Cardiac muscle cell (in vitro differentiated cells and primary cell): ENCODE results near the gene NAA35. TPM values are rescaled to one million over a fixed set of nuclear protein-coding genes. Genes with fewer than 3 reads are reported as not detected.

ENCODE experiments used
- DNase-seq, 2 donors: peaks; one replicate each; pipeline versions ENCODE4 v3.0.0 to v3.0.0-alpha.2; 2010 to 2017; ENCODE audit warnings: low read depth in 1 of 2, low spot score in 1 of 2
- H3K27ac ChIP-seq: fragments of 200-600 bp; sonication (generic); 2 replicates; pipeline ENCODE4 v1.5.1; 2016
- H3K27me3 ChIP-seq: fragments of 200-600 bp; sonication (generic); 2 replicates; pipeline ENCODE4 v1.6.0; 2016; ENCODE audit warnings: control low read depth
- H3K36me3 ChIP-seq: fragments of 200-600 bp; sonication (generic); 2 replicates; pipeline ENCODE4 v1.5.1; 2016; ENCODE audit warnings: control low read depth
- H3K4me1 ChIP-seq: fragments of 200-600 bp; sonication (generic); 2 replicates; pipeline ENCODE4 v1.8.1; 2017; ENCODE audit warnings: low read depth, mild to moderate bottlenecking, mixed run types
- H3K4me3 ChIP-seq: fragments of 200-600 bp; sonication (generic); 2 replicates; pipeline ENCODE4 v1.5.1; 2016; ENCODE audit warnings: mild to moderate bottlenecking
- H3K9me3 ChIP-seq: fragments of 200-600 bp; sonication (generic); 2 replicates; pipeline ENCODE4 v1.5.1; 2017; ENCODE audit warnings: low read depth, mild to moderate bottlenecking, control low read depth
- polyA plus RNA-seq: library from polyadenylated mRNA; unstranded; fragments of >200 nt; fragmentation: Nextera tagmentation; extraction: Ambion mirVana; gene quantifications from 2 replicates; pipeline ENCODE4 v1.2.1, GENCODE V29; 2016
- total RNA-seq: library from RNA; depleted of rRNA; stranded (reverse); fragments of >200 nt; gene quantifications from 2 replicates; pipeline ENCODE4 v1.2.3, GENCODE V29; 2016
- TF ChIP-seq, protein P1 (sequence below): IDR thresholded peaks from 2 replicates; pipeline ENCODE4 v1.5.1; 2012; ENCODE audit warnings: low read depth, mild to moderate bottlenecking, low read length

NAA35 gene
- total and polyA plus RNA-seq, 2 experiments from 2014 or later: 31.5 to 32.4 TPM

DNA sequence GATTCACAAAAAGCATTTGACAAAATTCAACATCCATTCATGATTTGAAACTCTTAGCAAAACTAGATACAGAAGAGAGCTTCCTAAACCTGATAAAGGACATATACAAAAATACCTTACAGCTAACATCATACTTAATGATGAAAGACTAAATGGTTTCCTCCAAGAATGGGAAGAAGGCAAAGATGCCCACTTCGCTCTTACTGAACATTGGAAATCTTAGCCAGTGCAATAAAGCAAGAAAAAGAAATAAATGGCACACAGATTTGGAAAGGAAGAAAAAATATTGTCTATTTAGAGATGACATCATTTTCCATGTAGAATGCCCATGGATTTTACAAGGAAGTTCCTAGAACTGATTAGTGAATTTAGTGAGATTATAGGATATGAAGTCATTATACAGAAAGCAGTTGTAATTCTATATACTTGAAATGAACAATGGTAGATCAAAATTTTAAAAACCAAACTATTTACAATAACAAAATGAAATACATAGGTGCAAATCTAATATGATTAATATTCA is 64.4 kb downstream of the NAA35 start:
- DNase-seq: no peak
- no peak overlapping the region for H3K4me3 ChIP-seq
- no peak overlapping the region for H3K27ac ChIP-seq
- peaks cover 6% of the 10 kb centered on the region for H3K4me1 ChIP-seq
- no peaks in the 10 kb centered on the region for H3K9me3 ChIP-seq
- H3K27me3 ChIP-seq: no peaks in the 10 kb centered on the region
- peaks cover 42% of the 10 kb centered on the region for H3K36me3 ChIP-seq
- TF ChIP-seq, protein P1, sequence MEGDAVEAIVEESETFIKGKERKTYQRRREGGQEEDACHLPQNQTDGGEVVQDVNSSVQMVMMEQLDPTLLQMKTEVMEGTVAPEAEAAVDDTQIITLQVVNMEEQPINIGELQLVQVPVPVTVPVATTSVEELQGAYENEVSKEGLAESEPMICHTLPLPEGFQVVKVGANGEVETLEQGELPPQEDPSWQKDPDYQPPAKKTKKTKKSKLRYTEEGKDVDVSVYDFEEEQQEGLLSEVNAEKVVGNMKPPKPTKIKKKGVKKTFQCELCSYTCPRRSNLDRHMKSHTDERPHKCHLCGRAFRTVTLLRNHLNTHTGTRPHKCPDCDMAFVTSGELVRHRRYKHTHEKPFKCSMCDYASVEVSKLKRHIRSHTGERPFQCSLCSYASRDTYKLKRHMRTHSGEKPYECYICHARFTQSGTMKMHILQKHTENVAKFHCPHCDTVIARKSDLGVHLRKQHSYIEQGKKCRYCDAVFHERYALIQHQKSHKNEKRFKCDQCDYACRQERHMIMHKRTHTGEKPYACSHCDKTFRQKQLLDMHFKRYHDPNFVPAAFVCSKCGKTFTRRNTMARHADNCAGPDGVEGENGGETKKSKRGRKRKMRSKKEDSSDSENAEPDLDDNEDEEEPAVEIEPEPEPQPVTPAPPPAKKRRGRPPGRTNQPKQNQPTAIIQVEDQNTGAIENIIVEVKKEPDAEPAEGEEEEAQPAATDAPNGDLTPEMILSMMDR: no peak

DNA sequence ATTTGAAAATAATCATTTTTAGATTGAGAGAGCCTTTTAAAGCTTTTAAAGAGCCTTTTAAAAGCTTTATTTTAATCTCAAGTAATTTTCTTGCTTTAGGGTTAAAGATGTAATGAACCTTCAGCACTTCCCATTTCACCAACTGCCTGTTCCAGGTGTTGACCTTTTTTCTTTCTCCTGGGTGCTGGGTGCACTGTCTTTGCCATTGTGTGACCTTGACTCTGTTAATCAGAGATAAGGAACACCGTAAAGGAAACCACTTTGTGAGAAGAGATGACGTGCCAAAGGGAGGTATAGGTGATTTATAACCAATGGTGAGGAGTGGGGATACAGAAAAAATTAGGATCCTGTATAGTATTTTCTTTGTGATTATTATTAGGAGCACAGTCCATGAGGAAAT is 68.2 kb downstream of the NAA35 start:
- Histone ChIP-seq H3K27ac (no peak overlapping the region), H3K36me3 (peaks cover 48% of the 10 kb centered on the region), H3K9me3 (no peaks in the 10 kb centered on the region), H3K4me3 (no peak overlapping the region), H3K27me3 (no peaks in the 10 kb centered on the region), H3K4me1 (peaks cover 6% of the 10 kb centered on the region)
- TF ChIP-seq, protein P1: no peak
- DNase-seq: no peak

DNA sequence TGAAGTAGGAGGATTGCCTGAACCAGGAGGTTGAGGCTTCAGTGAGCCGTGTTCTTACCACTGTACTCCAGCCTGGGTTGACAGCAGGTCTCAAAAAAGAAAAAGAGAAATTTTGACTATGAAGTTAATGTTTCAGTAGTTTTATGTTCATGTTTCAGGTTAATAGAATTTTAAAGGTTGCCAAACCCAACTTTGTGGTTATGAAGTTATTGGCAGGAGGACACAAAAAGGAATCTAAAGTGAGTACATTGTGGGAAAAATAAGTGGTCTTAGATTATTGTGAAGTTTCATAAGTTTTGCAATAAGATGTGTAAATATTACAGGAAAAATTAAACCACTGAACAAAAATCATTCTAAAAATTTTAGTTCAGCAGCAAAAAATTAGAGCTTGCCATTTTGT is 79.8 kb downstream of the NAA35 start:
- DNase-seq: peak in 1 of 2 donors; percentile 24
- peaks cover 60% of the 10 kb centered on the region for H3K36me3 ChIP-seq
- TF ChIP-seq, protein P1: no peak

DNA sequence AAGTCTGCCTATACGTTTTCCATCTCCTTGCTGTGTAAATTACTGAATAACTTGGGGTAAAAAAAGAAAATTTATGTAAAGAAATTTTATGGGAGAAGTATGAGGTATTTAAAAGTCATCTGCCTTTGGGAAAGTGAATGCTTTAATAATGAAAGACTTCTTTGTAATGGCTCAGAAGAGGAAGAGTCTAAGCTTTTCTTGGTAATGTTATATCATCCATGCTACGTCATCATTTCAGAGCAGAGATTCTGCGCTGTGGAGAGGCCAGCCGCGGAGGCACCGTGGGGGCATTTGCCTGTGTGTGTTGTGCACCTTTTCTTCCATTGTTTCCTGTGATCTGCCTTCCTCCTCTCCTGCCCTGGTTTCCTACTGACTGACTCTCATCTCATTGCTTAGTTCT is 80.2 kb downstream of the NAA35 start:
- Histone ChIP-seq H3K27ac (no peak overlapping the region), H3K4me3 (no peak overlapping the region), H3K36me3 (peaks cover 59% of the 10 kb centered on the region), H3K27me3 (no peaks in the 10 kb centered on the region), H3K9me3 (no peaks in the 10 kb centered on the region), H3K4me1 (no peaks in the 10 kb centered on the region)
- no peak for DNase-seq
- TF ChIP-seq, protein P1: no peak

More for the DNA sequence above, 79.8 kb downstream of the NAA35 start:
- Histone ChIP-seq H3K27ac (no peak overlapping the region), H3K4me1 (no peaks in the 10 kb centered on the region), H3K4me3 (no peak overlapping the region), H3K9me3 (no peaks in the 10 kb centered on the region), H3K27me3 (no peaks in the 10 kb centered on the region)

DNA sequence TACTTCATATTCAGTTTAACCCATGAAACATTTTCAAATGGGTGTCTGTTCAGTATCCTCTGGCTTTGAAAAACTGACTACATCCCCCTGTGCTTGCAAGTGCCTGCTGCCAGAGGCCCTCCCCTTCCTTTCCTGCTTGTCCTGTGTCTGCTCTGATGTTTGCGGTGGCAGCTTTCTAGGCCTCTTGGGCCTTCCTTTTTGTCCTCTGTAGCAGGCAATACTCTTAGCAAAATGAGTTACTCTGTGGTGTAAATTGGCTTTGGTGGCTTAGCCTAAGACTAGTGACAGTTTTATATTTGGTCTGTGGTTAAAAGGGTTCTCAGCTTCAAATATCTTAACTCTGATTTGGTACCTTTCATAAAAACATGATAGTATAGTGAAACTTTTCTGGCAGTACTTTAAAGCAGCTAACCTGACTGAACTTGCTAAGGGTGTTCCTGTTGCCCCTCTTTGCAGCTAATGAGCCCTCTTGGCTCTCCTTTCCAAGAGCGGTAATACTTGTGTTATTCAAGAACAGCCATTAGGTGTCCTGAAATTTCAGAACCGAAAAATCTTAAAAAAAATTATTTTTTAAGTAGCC is 81.8 kb downstream of the NAA35 start:
- Histone ChIP-seq H3K4me1 (no peaks in the 10 kb centered on the region), H3K36me3 (peaks cover 51% of the 10 kb centered on the region), H3K27me3 (no peaks in the 10 kb centered on the region), H3K27ac (peak overlapping the region; percentile 25), H3K4me3 (no peak overlapping the region), H3K9me3 (no peaks in the 10 kb centered on the region)
- TF ChIP-seq, protein P1: no peak
- peak in 1 of 2 donors; percentile 19 for DNase-seq
